ENCODE data around the gene SLC32A1. TPM values are rescaled to one million over a fixed set of nuclear protein-coding genes. Genes with fewer than 3 reads are reported as not detected.
A peak's percentile ranks its signal among the peaks of the same experiment; 100 is the strongest.

SLC32A1 gene
- polyA plus RNA-seq, 1 donor, result 0.03 TPM

GRCh38 chr20:38769376-38770295 is 45.4 kb downstream of the SLC32A1 start:
- DNase-seq, result no peak
- Histone ChIP-seq H3K4me3 (ENCODE audit: low read length) (no peak overlapping the region), H3K9me3 (ENCODE audit: control insufficient read depth, low read depth, low read length) (no peaks in the 10 kb centered on the region), H3K36me3 (ENCODE audit: control insufficient read depth, insufficient read depth, low read length) (peaks cover 76% of the 10 kb centered on the region), H3K4me1 (ENCODE audit: control insufficient read depth, insufficient read depth, low read length) (no peaks in the 10 kb centered on the region), H3K27me3 (ENCODE audit: control insufficient read depth, insufficient read depth, low read length) (no peaks in the 10 kb centered on the region), H3K27ac (ENCODE audit: low read length) (no peak overlapping the region)
- WGBS (ENCODE audit: insufficient coverage, low lambda C conversion rate), result no CpG with 5 or more reads among the region's 13 CpGs

DNA sequence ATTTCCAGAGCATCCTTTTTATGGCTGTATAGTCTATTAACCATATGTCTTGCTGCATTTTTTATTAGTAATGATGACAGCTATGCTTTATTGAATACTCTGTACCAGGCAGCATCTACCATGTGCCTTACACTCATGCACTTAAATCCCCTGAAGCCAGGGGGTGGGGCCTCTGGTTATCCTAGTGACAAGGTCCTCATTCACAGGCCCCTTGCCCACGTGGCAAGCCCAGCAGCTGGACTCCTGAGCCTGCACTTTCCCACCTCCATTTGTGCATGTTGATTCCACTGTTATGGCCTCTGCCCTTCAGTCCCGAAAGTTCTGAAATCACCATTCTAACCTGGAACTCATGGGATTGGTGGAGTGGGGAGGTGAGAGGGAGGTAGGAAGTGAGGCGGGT is 46.3 kb downstream of the SLC32A1 start:
- peaks cover 69% of the 10 kb centered on the region for H3K36me3 ChIP-seq (ENCODE audit: control insufficient read depth, insufficient read depth, low read length)
- no peaks in the 10 kb centered on the region for H3K9me3 ChIP-seq (ENCODE audit: control insufficient read depth, low read depth, low read length)
- H3K27me3 ChIP-seq (ENCODE audit: control insufficient read depth, insufficient read depth, low read length), result no peaks in the 10 kb centered on the region
- WGBS (ENCODE audit: insufficient coverage, low lambda C conversion rate), result no CpG with 5 or more reads among the region's 3 CpGs
- no peaks in the 10 kb centered on the region for H3K4me1 ChIP-seq (ENCODE audit: control insufficient read depth, insufficient read depth, low read length)
- no peak overlapping the region for H3K27ac ChIP-seq (ENCODE audit: low read length)
- no peak overlapping the region for H3K4me3 ChIP-seq (ENCODE audit: low read length)
- DNase-seq, result peak in 1 of 2 donors; percentile 74

DNA sequence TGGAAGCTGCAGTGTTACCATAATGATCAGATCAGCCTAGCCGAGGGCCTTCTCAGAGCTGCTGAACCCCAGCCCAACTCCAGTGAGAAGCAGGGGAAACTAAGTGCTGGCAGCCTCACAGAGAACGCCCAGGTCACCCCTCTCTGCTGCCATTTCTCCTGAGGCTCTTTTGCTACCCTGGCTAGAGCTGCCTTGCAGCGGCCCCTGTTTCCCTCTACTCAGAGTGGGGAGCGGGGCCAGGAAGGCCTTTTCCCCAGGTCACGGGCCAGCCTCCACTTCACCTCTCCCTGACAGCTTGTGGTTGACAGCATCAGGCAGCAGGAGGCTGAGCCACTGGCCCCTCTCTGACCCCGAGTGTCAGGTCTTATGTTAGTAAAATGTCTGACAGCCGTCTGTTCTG is 46.7 kb downstream of the SLC32A1 start:
- no peaks in the 10 kb centered on the region for H3K9me3 ChIP-seq (ENCODE audit: control insufficient read depth, low read depth, low read length)
- no peak overlapping the region for H3K4me3 ChIP-seq (ENCODE audit: low read length)
- DNase-seq, result no peak
- H3K27ac ChIP-seq (ENCODE audit: low read length), result no peak overlapping the region
- H3K4me1 ChIP-seq (ENCODE audit: control insufficient read depth, insufficient read depth, low read length), result no peaks in the 10 kb centered on the region
- peaks cover 66% of the 10 kb centered on the region for H3K36me3 ChIP-seq (ENCODE audit: control insufficient read depth, insufficient read depth, low read length)
- WGBS (ENCODE audit: insufficient coverage, low lambda C conversion rate), result no CpG with 5 or more reads among the region's 7 CpGs
- H3K27me3 ChIP-seq (ENCODE audit: control insufficient read depth, insufficient read depth, low read length), result no peaks in the 10 kb centered on the region

GRCh38 chr20:38771621-38772020 is 47.3 kb downstream of the SLC32A1 start:
- no CpG with 5 or more reads among the region's 7 CpGs for WGBS (ENCODE audit: insufficient coverage, low lambda C conversion rate)
- no peaks in the 10 kb centered on the region for H3K27me3 ChIP-seq (ENCODE audit: control insufficient read depth, insufficient read depth, low read length)
- H3K4me3 ChIP-seq (ENCODE audit: low read length), result no peak overlapping the region
- no peaks in the 10 kb centered on the region for H3K4me1 ChIP-seq (ENCODE audit: control insufficient read depth, insufficient read depth, low read length)
- no peak overlapping the region for H3K27ac ChIP-seq (ENCODE audit: low read length)
- peaks cover 61% of the 10 kb centered on the region for H3K36me3 ChIP-seq (ENCODE audit: control insufficient read depth, insufficient read depth, low read length)
- no peaks in the 10 kb centered on the region for H3K9me3 ChIP-seq (ENCODE audit: control insufficient read depth, low read depth, low read length)
- DNase-seq, result no peak

DNA sequence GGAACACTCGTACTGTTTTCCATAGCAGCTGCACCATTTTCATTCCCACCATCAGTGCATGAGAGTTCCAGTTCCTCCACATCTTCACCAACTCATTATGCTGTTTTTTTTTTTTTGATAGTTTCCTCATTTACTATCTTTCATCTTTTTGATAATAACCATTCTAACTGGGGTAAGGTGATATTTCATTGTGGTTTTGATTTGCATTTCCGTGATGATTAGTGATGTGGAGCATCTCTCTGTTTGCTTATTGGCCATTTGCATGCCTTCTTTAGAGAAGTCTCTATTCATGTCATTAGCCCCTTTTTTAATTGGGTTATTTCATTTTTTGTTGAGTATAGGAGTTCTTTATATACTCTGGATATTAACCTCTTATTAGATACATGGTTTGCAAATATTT is 49.9 kb downstream of the SLC32A1 start:
- no peak overlapping the region for H3K4me3 ChIP-seq (ENCODE audit: low read length)
- no peaks in the 10 kb centered on the region for H3K27me3 ChIP-seq (ENCODE audit: control insufficient read depth, insufficient read depth, low read length)
- H3K27ac ChIP-seq (ENCODE audit: low read length), result no peak overlapping the region
- H3K4me1 ChIP-seq (ENCODE audit: control insufficient read depth, insufficient read depth, low read length), result no peaks in the 10 kb centered on the region
- no peaks in the 10 kb centered on the region for H3K9me3 ChIP-seq (ENCODE audit: control insufficient read depth, low read depth, low read length)
- DNase-seq, result no peak
- 100% methylated on average over 2 of the region's 2 CpGs for WGBS (ENCODE audit: insufficient coverage, low lambda C conversion rate)
- peaks cover 39% of the 10 kb centered on the region for H3K36me3 ChIP-seq (ENCODE audit: control insufficient read depth, insufficient read depth, low read length)

- no peaks in the 10 kb centered on the region for H3K4me1 ChIP-seq (ENCODE audit: control insufficient read depth, insufficient read depth, low read length)
- no peak overlapping the region for H3K27ac ChIP-seq (ENCODE audit: low read length)
- H3K4me3 ChIP-seq (ENCODE audit: low read length), result no peak overlapping the region
- no peak for DNase-seq
- WGBS (ENCODE audit: insufficient coverage, low lambda C conversion rate), result 100% methylated on average over 7 of the region's 11 CpGs
- no peaks in the 10 kb centered on the region for H3K9me3 ChIP-seq (ENCODE audit: control insufficient read depth, low read depth, low read length)
- H3K36me3 ChIP-seq (ENCODE audit: control insufficient read depth, insufficient read depth, low read length), result peaks cover 25% of the 10 kb centered on the region
- H3K27me3 ChIP-seq (ENCODE audit: control insufficient read depth, insufficient read depth, low read length), result no peaks in the 10 kb centered on the region
These were observed 52.1 kb downstream of the SLC32A1 start for GRCh38 chr20:38776363-38776762.

Other genes with a start within 250 kb of the SLC32A1 start
- not detected for gene ADIG, start 143.3 kb upstream of the SLC32A1 start, polyA plus RNA-seq
- gene ARHGAP40, start 122.7 kb upstream of the SLC32A1 start, polyA plus RNA-seq, result not detected
- gene ACTR5, start 24.0 kb downstream of the SLC32A1 start, polyA plus RNA-seq, result 7.8 TPM
- gene PPP1R16B, start 81.2 kb downstream of the SLC32A1 start, polyA plus RNA-seq, result 3.5 TPM
- gene FAM83D, start 201.9 kb downstream of the SLC32A1 start, polyA plus RNA-seq, result 7.8 TPM
- gene DHX35, start 237.9 kb downstream of the SLC32A1 start, polyA plus RNA-seq, result 11.6 TPM